Measurements from ENCODE around the gene CREBRF.

GRCh38 chr5:173056783-173057061 is 570 bp downstream of the CREBRF start:
- TF ChIP-seq CTCF (IDR thresholded peaks at IDR 0.05) (no peak), POLR2AphosphoS5 (IDR thresholded peaks at IDR 0.05) (no peak), POLR2A (IDR thresholded peaks at IDR 0.05) (no peak), EP300 (IDR thresholded peaks at IDR 0.05) (no peak)

All from sigmoid colon (tissue), 4 donors.